HCT116 (cell line): ENCODE data around the gene RERG.

Experiments
- CEBPB ChIP-seq: IDR thresholded peaks from 2 replicates; pipeline ENCODE4 v1.6.1; 2012; ENCODE audit warnings: low read depth
- EZH2 ChIP-seq: fragments of 200-600 bp; sonication (generic); IDR thresholded peaks from 2 replicates; pipeline ENCODE4 v1.6.1; 2017; ENCODE audit warnings: antibody characterized with exemption, mixed run types
- JUND ChIP-seq: IDR thresholded peaks from 2 replicates; pipeline ENCODE4 v1.6.1; 2012
- POLR2A ChIP-seq: IDR thresholded peaks from 2 replicates; pipeline ENCODE4 v1.7.0; 2011; ENCODE audit warnings: borderline replicate concordance; ENCODE audit not compliant: insufficient read depth, insufficient read length; ENCODE audit errors: extremely low read depth
- POLR2AphosphoS5 ChIP-seq: IDR thresholded peaks from 2 replicates; pipeline ENCODE4 v1.6.1; 2011; ENCODE audit warnings: mild to moderate bottlenecking, low read depth, low read length, moderate library complexity
- RAD21 ChIP-seq: IDR thresholded peaks from 2 replicates; pipeline ENCODE4 v1.6.1; 2012; ENCODE audit warnings: low read depth, mild to moderate bottlenecking
- SP1 ChIP-seq: IDR thresholded peaks from 2 replicates; pipeline ENCODE4 v1.6.1; 2012; ENCODE audit warnings: low read depth
- SRF ChIP-seq: IDR thresholded peaks from 2 replicates; pipeline ENCODE4 v1.6.1; 2012; ENCODE audit warnings: low read depth
- TF ChIP-seq, protein P1 (sequence below), 3 experiments: fragments of 200-600 bp in 1 of 3; sonication (generic) in 1 of 3; IDR thresholded peaks in 2 of 3; conservative IDR thresholded peaks in 1 of 3; 2 replicates each; pipeline ENCODE4 v1.5.1; 2012 to 2017; ENCODE audit warnings: low read depth in 2 of 3, low read length in 2 of 3, antibody characterized with exemption in 1 of 3, borderline replicate concordance in 1 of 3, control low read depth in 1 of 3, mild to moderate bottlenecking in 1 of 3, mixed read lengths in 1 of 3, mixed run types in 1 of 3, moderate library complexity in 1 of 3; ENCODE audit not compliant: insufficient read depth in 1 of 3
- TF ChIP-seq, protein P2 (sequence below): IDR thresholded peaks from 2 replicates; pipeline ENCODE4 v1.6.1; 2012

DNA sequence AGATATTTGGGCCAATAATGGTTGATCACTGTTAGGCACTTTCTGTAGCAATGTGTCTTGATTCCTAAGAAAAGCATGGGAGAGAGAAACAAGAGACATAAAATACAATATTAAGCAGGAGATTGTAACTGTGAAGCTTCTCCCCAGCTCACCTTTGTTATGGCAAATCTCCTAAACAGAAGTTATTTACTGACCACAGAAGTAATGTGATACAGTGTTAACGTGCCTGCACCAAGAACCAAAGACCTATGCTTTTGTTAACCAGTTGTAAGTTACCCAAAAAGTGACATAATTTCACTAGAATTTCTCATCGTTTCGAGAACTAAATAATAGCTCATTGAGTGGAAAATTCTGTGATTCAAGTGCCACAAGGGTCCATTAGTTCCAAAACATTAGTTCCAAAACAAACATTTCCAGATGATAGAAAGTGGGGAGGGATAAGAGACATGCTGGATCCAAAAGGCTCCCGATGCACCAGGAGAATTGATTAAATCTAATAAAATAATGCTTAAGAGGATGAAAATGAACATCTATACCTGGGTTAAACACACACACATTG lies 14.3 kb downstream of the RERG start:
- no peak for TF ChIP-seq JUND
- TF ChIP-seq, protein P1, sequence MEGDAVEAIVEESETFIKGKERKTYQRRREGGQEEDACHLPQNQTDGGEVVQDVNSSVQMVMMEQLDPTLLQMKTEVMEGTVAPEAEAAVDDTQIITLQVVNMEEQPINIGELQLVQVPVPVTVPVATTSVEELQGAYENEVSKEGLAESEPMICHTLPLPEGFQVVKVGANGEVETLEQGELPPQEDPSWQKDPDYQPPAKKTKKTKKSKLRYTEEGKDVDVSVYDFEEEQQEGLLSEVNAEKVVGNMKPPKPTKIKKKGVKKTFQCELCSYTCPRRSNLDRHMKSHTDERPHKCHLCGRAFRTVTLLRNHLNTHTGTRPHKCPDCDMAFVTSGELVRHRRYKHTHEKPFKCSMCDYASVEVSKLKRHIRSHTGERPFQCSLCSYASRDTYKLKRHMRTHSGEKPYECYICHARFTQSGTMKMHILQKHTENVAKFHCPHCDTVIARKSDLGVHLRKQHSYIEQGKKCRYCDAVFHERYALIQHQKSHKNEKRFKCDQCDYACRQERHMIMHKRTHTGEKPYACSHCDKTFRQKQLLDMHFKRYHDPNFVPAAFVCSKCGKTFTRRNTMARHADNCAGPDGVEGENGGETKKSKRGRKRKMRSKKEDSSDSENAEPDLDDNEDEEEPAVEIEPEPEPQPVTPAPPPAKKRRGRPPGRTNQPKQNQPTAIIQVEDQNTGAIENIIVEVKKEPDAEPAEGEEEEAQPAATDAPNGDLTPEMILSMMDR (IDR thresholded peaks at IDR 0.05 in 2 of 3, conservative IDR thresholded peaks at IDR 0.05 in 1 of 3; ENCODE audit: borderline replicate concordance in 1 of 3, insufficient read depth in 1 of 3, low read depth in 2 of 3, low read length in 2 of 3): no peak
- no peak for TF ChIP-seq CEBPB
- no peak for TF ChIP-seq SP1
- TF ChIP-seq POLR2AphosphoS5: no peak
- TF ChIP-seq POLR2A: no peak
- TF ChIP-seq SRF: no peak
- no peak for TF ChIP-seq EZH2
- TF ChIP-seq, protein P2, sequence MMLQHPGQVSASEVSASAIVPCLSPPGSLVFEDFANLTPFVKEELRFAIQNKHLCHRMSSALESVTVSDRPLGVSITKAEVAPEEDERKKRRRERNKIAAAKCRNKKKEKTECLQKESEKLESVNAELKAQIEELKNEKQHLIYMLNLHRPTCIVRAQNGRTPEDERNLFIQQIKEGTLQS: no peak
- no peak for TF ChIP-seq RAD21
